Body of pancreas (tissue), 4 donors: ENCODE results near the gene IRGQ.

ENCODE experiments used
- CTCF ChIP-seq, 7 experiments: fragments of 450-650 bp in 4 of 7; fragments of 200-600 bp in 3 of 7; sonication (generic) in 3 of 7; IDR thresholded peaks; one replicate each; pipeline ENCODE4 v1.5.1; 2016 to 2019; ENCODE audit warnings: antibody characterized with exemption in 7 of 7
- POLR2A ChIP-seq, 3 donors: fragments of 450-650 bp; IDR thresholded peaks; one replicate each; pipeline ENCODE4 v1.6.1; 2016; ENCODE audit warnings: antibody characterized with exemption in 3 of 3, mild to moderate bottlenecking in 2 of 3

- TF ChIP-seq POLR2A (IDR thresholded peaks at IDR 0.05) = no peak
- TF ChIP-seq CTCF (IDR thresholded peaks at IDR 0.05) = no peak
Observed at GRCh38 chr19:43544077-43544476, 51.9 kb downstream of the IRGQ start.
